Measurements from ENCODE around the gene COL24A1.

Gene COL24A1

DNA sequence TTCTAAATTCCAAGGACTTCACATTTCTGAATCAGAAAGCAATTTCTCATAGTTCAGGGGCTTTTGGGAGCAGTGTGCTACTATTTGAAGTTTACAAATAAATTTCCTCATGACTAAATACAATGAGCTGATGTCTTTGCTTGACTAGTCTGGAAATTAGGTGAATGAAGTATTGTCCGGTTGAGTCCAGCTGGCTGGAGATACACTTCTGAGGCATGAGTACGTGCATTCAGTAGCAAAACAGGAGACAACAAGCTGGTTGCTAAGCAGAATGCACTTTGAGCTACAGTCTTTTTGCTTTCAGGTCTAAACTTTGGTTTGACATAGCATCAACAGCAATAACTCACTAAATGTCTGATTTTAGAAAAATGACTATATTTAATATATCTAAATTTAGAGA lies 475.5 kb downstream of the COL24A1 start:
- Mint-ChIP-seq H3K27ac (no peak overlapping the region), H3K36me3 (ENCODE audit: low read depth) (peaks cover 5% of the 10 kb centered on the region), H3K4me3 (no peak overlapping the region), H3K27me3 (ENCODE audit: low read depth) (no peaks in the 10 kb centered on the region), H3K9me3 (no peaks in the 10 kb centered on the region), H3K4me1 (ENCODE audit: low read depth) (peaks cover 2% of the 10 kb centered on the region)
